ENCODE results near the gene GEMIN2. TPM values are rescaled to one million over a fixed set of nuclear protein-coding genes. Genes with fewer than 3 reads are reported as not detected.
A peak's percentile ranks its signal among the peaks of the same experiment; 100 is the strongest.
"Not testable (repeated sequence)": the region's sequence is repeated elsewhere in the genome, so short reads cannot be mapped to it uniquely, and the experiment has no call there.

Gene GEMIN2
- polyA plus RNA-seq, 4 donors: 4.6 to 13.8 (median 9.4) TPM

GRCh38 chr14:39177168-39177545 lies 63.0 kb downstream of the GEMIN2 start:
- FAIRE-seq (no peak), DNase-seq (no peak)
- H3K4me3 ChIP-seq (ENCODE audit: low read depth in 1 of 3, low read length in 3 of 3): no peak overlapping the region
- H3K9me3 ChIP-seq (ENCODE audit: control insufficient read depth in 2 of 2, insufficient read depth in 1 of 2, low read depth in 1 of 2, low read length in 1 of 2): no peaks in the 10 kb centered on the region
- H3K27me3 ChIP-seq (ENCODE audit: control insufficient read depth in 3 of 3, insufficient read depth in 3 of 3, low read length in 3 of 3): no peaks in the 10 kb centered on the region
- peaks cover 0 to 4% (median 4%) of the 10 kb centered on the region in 3 donors for H3K4me1 ChIP-seq (ENCODE audit: control insufficient read depth in 3 of 3, insufficient read depth in 2 of 3, low read depth in 1 of 3, low read length in 2 of 3)
- H3K36me3 ChIP-seq (ENCODE audit: control insufficient read depth in 3 of 3, insufficient read depth in 2 of 3, low read depth in 1 of 3, low read length in 3 of 3): peaks cover 17 to 31% (median 23%) of the 10 kb centered on the region in 3 donors
- H3K27ac ChIP-seq (ENCODE audit: low read depth in 1 of 3, low read length in 2 of 3): no peak overlapping the region
- 86 to 92% (median 91%) methylated on average over 9 of the region's 9 CpGs for WGBS, 3 donors

DNA sequence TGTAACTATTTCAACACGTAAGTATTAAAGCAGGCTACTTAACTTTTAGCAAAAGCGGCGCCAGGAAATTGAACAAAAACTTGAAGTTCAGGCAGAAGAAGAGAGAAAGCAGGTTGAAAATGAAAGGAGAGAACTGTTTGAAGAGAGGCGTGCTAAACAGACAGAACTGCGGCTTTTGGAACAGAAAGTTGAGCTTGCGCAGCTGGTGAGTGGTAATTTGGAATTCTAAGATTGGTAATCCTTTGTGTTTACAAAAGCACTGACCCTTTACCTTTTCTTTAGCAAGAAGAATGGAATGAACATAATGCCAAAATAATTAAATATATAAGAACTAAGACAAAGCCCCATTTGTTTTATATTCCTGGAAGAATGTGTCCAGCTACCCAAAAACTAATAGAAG lies 64.9 kb downstream of the GEMIN2 start:
- no peak overlapping the region for H3K27ac ChIP-seq (ENCODE audit: low read depth in 1 of 3, low read length in 2 of 3)
- peaks cover 19 to 36% (median 23%) of the 10 kb centered on the region in 3 donors for H3K36me3 ChIP-seq (ENCODE audit: control insufficient read depth in 3 of 3, insufficient read depth in 2 of 3, low read depth in 1 of 3, low read length in 3 of 3)
- no peaks in the 10 kb centered on the region for H3K9me3 ChIP-seq (ENCODE audit: control insufficient read depth in 2 of 2, insufficient read depth in 1 of 2, low read depth in 1 of 2, low read length in 1 of 2)
- H3K4me1 ChIP-seq (ENCODE audit: control insufficient read depth in 3 of 3, insufficient read depth in 2 of 3, low read depth in 1 of 3, low read length in 2 of 3): peaks cover 0 to 4% (median 4%) of the 10 kb centered on the region in 3 donors
- FAIRE-seq (no peak), DNase-seq (no peak)
- 97% methylated on average over 6 of the region's 6 CpGs for WGBS, 3 donors
- H3K4me3 ChIP-seq (ENCODE audit: low read depth in 1 of 3, low read length in 3 of 3): no peak overlapping the region
- no peaks in the 10 kb centered on the region for H3K27me3 ChIP-seq (ENCODE audit: control insufficient read depth in 3 of 3, insufficient read depth in 3 of 3, low read length in 3 of 3)

DNA sequence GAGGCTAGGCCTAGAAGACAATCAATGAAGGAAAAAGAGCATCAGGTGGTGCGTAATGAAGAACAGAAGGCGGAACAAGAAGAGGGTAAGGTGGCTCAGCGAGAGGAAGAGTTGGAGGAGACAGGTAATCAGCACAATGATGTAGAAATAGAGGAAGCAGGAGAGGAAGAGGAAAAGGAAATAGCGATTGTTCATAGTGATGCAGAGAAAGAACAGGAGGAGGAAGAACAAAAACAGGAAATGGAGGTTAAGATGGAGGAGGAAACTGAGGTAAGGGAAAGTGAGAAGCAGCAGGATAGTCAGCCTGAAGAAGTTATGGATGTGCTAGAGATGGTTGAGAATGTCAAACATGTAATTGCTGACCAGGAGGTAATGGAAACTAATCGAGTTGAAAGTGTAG lies 66.4 kb downstream of the GEMIN2 start:
- Histone ChIP-seq H3K4me3 (ENCODE audit: low read depth in 1 of 3, low read length in 3 of 3) (no peak overlapping the region), H3K27me3 (ENCODE audit: control insufficient read depth in 3 of 3, insufficient read depth in 3 of 3, low read length in 3 of 3) (no peaks in the 10 kb centered on the region), H3K9me3 (ENCODE audit: control insufficient read depth in 2 of 2, insufficient read depth in 1 of 2, low read depth in 1 of 2, low read length in 1 of 2) (no peaks in the 10 kb centered on the region), H3K36me3 (ENCODE audit: control insufficient read depth in 3 of 3, insufficient read depth in 2 of 3, low read depth in 1 of 3, low read length in 3 of 3) (peaks cover 19 to 44% (median 25%) of the 10 kb centered on the region in 3 donors), H3K27ac (ENCODE audit: low read depth in 1 of 3, low read length in 2 of 3) (no peak overlapping the region), H3K4me1 (ENCODE audit: control insufficient read depth in 3 of 3, insufficient read depth in 2 of 3, low read depth in 1 of 3, low read length in 2 of 3) (peaks cover 0 to 8% (median 4%) of the 10 kb centered on the region in 3 donors)
- FAIRE-seq (no peak), DNase-seq (no peak)
- 85 to 88% (median 86%) methylated on average over 5 of the region's 5 CpGs for WGBS, 3 donors

GRCh38 chr14:39181026-39181692 lies 67.0 kb downstream of the GEMIN2 start:
- Histone ChIP-seq H3K36me3 (ENCODE audit: control insufficient read depth in 3 of 3, insufficient read depth in 2 of 3, low read depth in 1 of 3, low read length in 3 of 3) (peaks cover 19 to 44% (median 25%) of the 10 kb centered on the region in 3 donors), H3K4me3 (ENCODE audit: low read depth in 1 of 3, low read length in 3 of 3) (no peak overlapping the region), H3K4me1 (ENCODE audit: control insufficient read depth in 3 of 3, insufficient read depth in 2 of 3, low read depth in 1 of 3, low read length in 2 of 3) (peaks cover 0 to 12% (median 4%) of the 10 kb centered on the region in 3 donors), H3K27ac (ENCODE audit: low read depth in 1 of 3, low read length in 2 of 3) (no peak overlapping the region), H3K9me3 (ENCODE audit: control insufficient read depth in 2 of 2, insufficient read depth in 1 of 2, low read depth in 1 of 2, low read length in 1 of 2) (no peaks in the 10 kb centered on the region), H3K27me3 (ENCODE audit: control insufficient read depth in 3 of 3, insufficient read depth in 3 of 3, low read length in 3 of 3) (no peaks in the 10 kb centered on the region)
- 90 to 94% (median 93%) methylated on average over 7 of the region's 7 CpGs for WGBS, 3 donors
- DNase-seq (no peak), FAIRE-seq (no peak)

GRCh38 chr14:39181693-39182047 lies 67.5 kb downstream of the GEMIN2 start:
- Histone ChIP-seq H3K27me3 (ENCODE audit: control insufficient read depth in 3 of 3, insufficient read depth in 3 of 3, low read length in 3 of 3) (no peaks in the 10 kb centered on the region), H3K4me1 (ENCODE audit: control insufficient read depth in 3 of 3, insufficient read depth in 2 of 3, low read depth in 1 of 3, low read length in 2 of 3) (peaks cover 0 to 8% (median 4%) of the 10 kb centered on the region in 3 donors), H3K27ac (ENCODE audit: low read depth in 1 of 3, low read length in 2 of 3) (no peak overlapping the region), H3K36me3 (ENCODE audit: control insufficient read depth in 3 of 3, insufficient read depth in 2 of 3, low read depth in 1 of 3, low read length in 3 of 3) (peaks cover 19 to 44% (median 25%) of the 10 kb centered on the region in 3 donors), H3K4me3 (ENCODE audit: low read depth in 1 of 3, low read length in 3 of 3) (no peak overlapping the region), H3K9me3 (ENCODE audit: control insufficient read depth in 2 of 2, insufficient read depth in 1 of 2, low read depth in 1 of 2, low read length in 1 of 2) (no peaks in the 10 kb centered on the region)
- WGBS, 3 donors: 80 to 84% (median 81%) methylated on average over 5 of the region's 5 CpGs
- no peak for DNase-seq
- FAIRE-seq: no peak

GRCh38 chr14:39182770-39183684 lies 68.9 kb downstream of the GEMIN2 start:
- 93 to 100% (median 97%) methylated on average over 1 of the region's 1 CpG for WGBS, 3 donors
- no peak overlapping the region for H3K27ac ChIP-seq (ENCODE audit: low read depth in 1 of 3, low read length in 2 of 3)
- DNase-seq: no peak

GRCh38 chr14:39183685-39184003 lies 69.5 kb downstream of the GEMIN2 start:
- peaks cover 15 to 30% (median 18%) of the 10 kb centered on the region in 3 donors for H3K36me3 ChIP-seq (ENCODE audit: control insufficient read depth in 3 of 3, insufficient read depth in 2 of 3, low read depth in 1 of 3, low read length in 3 of 3)
- not testable (repeated sequence) for FAIRE-seq
- WGBS, 3 donors: 91 to 94% (median 93%) methylated on average over 5 of the region's 5 CpGs

More at GRCh38 chr14:39182770-39183684, 68.9 kb downstream of the GEMIN2 start:
- H3K4me1 ChIP-seq (ENCODE audit: control insufficient read depth in 3 of 3, insufficient read depth in 2 of 3, low read depth in 1 of 3, low read length in 2 of 3): peaks cover 0 to 8% (median 0%) of the 10 kb centered on the region in 3 donors
- no peaks in the 10 kb centered on the region for H3K9me3 ChIP-seq (ENCODE audit: control insufficient read depth in 2 of 2, insufficient read depth in 1 of 2, low read depth in 1 of 2, low read length in 1 of 2)
- H3K36me3 ChIP-seq (ENCODE audit: control insufficient read depth in 3 of 3, insufficient read depth in 2 of 3, low read depth in 1 of 3, low read length in 3 of 3): peaks cover 19 to 36% (median 21%) of the 10 kb centered on the region in 3 donors
- no peaks in the 10 kb centered on the region for H3K27me3 ChIP-seq (ENCODE audit: control insufficient read depth in 3 of 3, insufficient read depth in 3 of 3, low read length in 3 of 3)
- no peak for FAIRE-seq
- no peak overlapping the region for H3K4me3 ChIP-seq (ENCODE audit: low read depth in 1 of 3, low read length in 3 of 3)

DNA sequence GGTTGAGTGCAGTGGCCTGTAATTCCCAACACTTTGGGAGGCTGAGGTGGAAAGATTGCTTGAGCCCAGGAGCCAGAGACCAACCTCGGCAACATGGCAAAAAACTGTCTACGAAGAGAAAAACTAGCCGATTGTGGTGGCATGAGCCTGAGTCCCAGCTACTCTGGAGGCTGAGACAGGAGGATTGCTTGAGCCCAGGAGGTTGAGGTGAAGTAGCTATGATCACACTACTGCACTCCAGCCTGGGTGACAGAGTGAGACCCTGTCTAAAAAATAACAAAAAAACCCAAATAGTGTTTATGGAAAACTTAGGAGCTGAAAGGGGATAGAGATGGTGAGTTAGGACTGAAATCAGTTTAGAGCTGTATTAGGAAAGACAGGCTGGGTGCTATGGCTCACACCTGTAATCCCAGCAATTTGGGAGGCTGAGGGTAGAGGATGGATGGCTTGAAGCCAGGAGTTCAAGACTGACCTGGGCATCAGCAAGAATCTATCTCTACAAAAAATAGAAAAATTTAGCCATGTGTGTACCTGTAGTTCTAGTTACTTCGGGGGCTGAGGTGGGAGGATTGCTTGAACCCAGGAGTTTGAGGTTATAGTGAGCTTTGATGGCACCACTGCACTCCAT lies 70.6 kb downstream of the GEMIN2 start:
- Histone ChIP-seq H3K27ac (ENCODE audit: low read depth in 1 of 3, low read length in 2 of 3) (peak overlapping the region in 1 of 3 donors; percentile 14), H3K4me3 (ENCODE audit: low read depth in 1 of 3, low read length in 3 of 3) (no peak overlapping the region), H3K9me3 (ENCODE audit: control insufficient read depth in 2 of 2, insufficient read depth in 1 of 2, low read depth in 1 of 2, low read length in 1 of 2) (no peaks in the 10 kb centered on the region), H3K36me3 (ENCODE audit: control insufficient read depth in 3 of 3, insufficient read depth in 2 of 3, low read depth in 1 of 3, low read length in 3 of 3) (peaks cover 9 to 21% (median 16%) of the 10 kb centered on the region in 3 donors), H3K4me1 (ENCODE audit: control insufficient read depth in 3 of 3, insufficient read depth in 2 of 3, low read depth in 1 of 3, low read length in 2 of 3) (peaks cover 0 to 8% (median 0%) of the 10 kb centered on the region in 3 donors), H3K27me3 (ENCODE audit: control insufficient read depth in 3 of 3, insufficient read depth in 3 of 3, low read length in 3 of 3) (no peaks in the 10 kb centered on the region)
- FAIRE-seq (no peak), DNase-seq (no peak)
- 96 to 98% (median 98%) methylated on average over 4 of the region's 4 CpGs for WGBS, 3 donors

More at GRCh38 chr14:39183685-39184003, 69.5 kb downstream of the GEMIN2 start:
- H3K4me1 ChIP-seq (ENCODE audit: control insufficient read depth in 3 of 3, insufficient read depth in 2 of 3, low read depth in 1 of 3, low read length in 2 of 3); H3K27me3 ChIP-seq (ENCODE audit: control insufficient read depth in 3 of 3, insufficient read depth in 3 of 3, low read length in 3 of 3); H3K9me3 ChIP-seq (ENCODE audit: control insufficient read depth in 2 of 2, insufficient read depth in 1 of 2, low read depth in 1 of 2, low read length in 1 of 2); H3K4me3 ChIP-seq (ENCODE audit: low read depth in 1 of 3, low read length in 3 of 3); DNase-seq; H3K27ac ChIP-seq (ENCODE audit: low read depth in 1 of 3, low read length in 2 of 3): not testable (repeated sequence)
